Measurements from ENCODE around the gene ATF6. TPM values are rescaled to one million over a fixed set of nuclear protein-coding genes. Genes with fewer than 3 reads are reported as not detected.

Gene ATF6
- total RNA-seq, 2 experiments from 2014 or later: 10.2 to 13.9 TPM

DNA sequence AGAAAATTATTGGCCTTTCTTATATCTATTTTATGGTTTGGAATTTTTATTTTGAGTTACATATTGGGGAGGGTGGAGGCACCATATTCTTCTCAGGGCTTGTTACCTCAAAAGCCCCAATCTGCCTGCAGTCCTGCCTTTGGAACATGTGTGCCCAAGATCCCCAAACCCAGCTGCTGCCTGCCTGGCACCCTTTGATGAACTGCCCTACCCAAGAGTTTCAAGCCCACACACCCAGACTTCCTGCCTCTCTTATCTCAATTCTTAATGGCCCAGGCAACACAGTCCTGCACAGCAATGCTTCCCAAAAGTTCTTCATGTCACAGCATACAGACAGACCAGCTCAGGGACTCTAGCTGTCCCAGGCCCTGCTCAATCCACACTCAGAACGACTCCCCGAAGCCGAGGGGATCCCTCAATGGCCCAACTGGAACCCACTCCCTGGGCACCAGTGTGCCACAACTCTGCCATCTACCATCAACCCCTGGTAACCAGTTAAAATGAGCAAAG is 238.4 kb downstream of the ATF6 start:
- Histone ChIP-seq H2AFZ (ENCODE audit: low read length) (no peak overlapping the region), H3K9me2 (ENCODE audit: insufficient read depth, low read length) (no peaks in the 10 kb centered on the region), H3K4me3 (ENCODE audit: low read depth, low read length, poor library complexity, severe bottlenecking) (no peak overlapping the region), H3K36me3 (ENCODE audit: insufficient read depth, low read length) (no peaks in the 10 kb centered on the region), H3K27ac (ENCODE audit: low read depth, low read length, poor library complexity, severe bottlenecking) (no peak overlapping the region), H3K79me2 (ENCODE audit: insufficient read depth, low read depth, low read length) (no peaks in the 10 kb centered on the region), H3K4me2 (ENCODE audit: low read length) (no peak overlapping the region), H3K4me1 (ENCODE audit: insufficient read depth, low read length, poor library complexity, severe bottlenecking) (no peaks in the 10 kb centered on the region), H4K20me1 (ENCODE audit: insufficient read depth, low read length) (no peaks in the 10 kb centered on the region), H3K9me3 (ENCODE audit: low read length) (no peaks in the 10 kb centered on the region)
- CTCF ChIA-PET (ENCODE audit: unreplicated experiment): no interaction called here
- POLR2A ChIA-PET: no interaction called here
- BruUV-seq (replicated peaks): no TSS peak
- DNase-seq (ENCODE audit: low spot score): no peak
- intact Hi-C loops (cut with micrococcal nuclease; ENCODE audit: unreplicated experiment): no loop called here
- TF ChIP-seq, protein P1, sequence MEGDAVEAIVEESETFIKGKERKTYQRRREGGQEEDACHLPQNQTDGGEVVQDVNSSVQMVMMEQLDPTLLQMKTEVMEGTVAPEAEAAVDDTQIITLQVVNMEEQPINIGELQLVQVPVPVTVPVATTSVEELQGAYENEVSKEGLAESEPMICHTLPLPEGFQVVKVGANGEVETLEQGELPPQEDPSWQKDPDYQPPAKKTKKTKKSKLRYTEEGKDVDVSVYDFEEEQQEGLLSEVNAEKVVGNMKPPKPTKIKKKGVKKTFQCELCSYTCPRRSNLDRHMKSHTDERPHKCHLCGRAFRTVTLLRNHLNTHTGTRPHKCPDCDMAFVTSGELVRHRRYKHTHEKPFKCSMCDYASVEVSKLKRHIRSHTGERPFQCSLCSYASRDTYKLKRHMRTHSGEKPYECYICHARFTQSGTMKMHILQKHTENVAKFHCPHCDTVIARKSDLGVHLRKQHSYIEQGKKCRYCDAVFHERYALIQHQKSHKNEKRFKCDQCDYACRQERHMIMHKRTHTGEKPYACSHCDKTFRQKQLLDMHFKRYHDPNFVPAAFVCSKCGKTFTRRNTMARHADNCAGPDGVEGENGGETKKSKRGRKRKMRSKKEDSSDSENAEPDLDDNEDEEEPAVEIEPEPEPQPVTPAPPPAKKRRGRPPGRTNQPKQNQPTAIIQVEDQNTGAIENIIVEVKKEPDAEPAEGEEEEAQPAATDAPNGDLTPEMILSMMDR (conservative IDR thresholded peaks at IDR 0.05; ENCODE audit: low read length): no peak
- no peak for TF ChIP-seq EZH2phosphoT487 (IDR thresholded peaks at IDR 0.05; ENCODE audit: borderline replicate concordance, low read depth, low read length)

DNA sequence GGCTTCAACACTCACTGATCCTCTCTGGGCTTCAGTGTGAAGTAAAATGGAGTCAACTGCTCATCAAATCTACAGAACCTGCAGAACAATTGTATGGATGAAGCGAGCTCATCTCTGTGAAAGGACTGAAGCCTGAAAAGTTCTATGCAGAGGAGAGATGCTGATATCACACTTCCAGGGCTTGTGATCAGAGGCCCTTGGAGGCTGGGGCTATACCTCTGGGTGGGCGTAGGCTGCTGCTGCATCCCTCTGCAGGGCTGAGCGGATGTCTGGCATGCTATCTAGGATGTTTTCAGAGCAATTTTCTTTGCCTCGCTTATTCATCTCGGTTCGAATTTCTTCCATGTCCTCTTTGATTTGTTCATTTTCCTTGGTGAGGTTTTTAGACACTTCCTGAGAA is 240.0 kb downstream of the ATF6 start:
- Histone ChIP-seq H3K4me2 (ENCODE audit: low read length) (no peak overlapping the region), H4K20me1 (ENCODE audit: insufficient read depth, low read length) (no peaks in the 10 kb centered on the region), H2AFZ (ENCODE audit: low read length) (no peak overlapping the region), H3K79me2 (ENCODE audit: insufficient read depth, low read depth, low read length) (no peaks in the 10 kb centered on the region), H3K9me3 (ENCODE audit: low read length) (no peaks in the 10 kb centered on the region), H3K4me3 (ENCODE audit: low read depth, low read length, poor library complexity, severe bottlenecking) (no peak overlapping the region), H3K27ac (ENCODE audit: low read depth, low read length, poor library complexity, severe bottlenecking) (no peak overlapping the region), H3K4me1 (ENCODE audit: insufficient read depth, low read length, poor library complexity, severe bottlenecking) (no peaks in the 10 kb centered on the region), H3K9me2 (ENCODE audit: insufficient read depth, low read length) (no peaks in the 10 kb centered on the region), H3K36me3 (ENCODE audit: insufficient read depth, low read length) (no peaks in the 10 kb centered on the region)
- intact Hi-C loops (cut with micrococcal nuclease; ENCODE audit: unreplicated experiment): no loop called here
- DNase-seq (ENCODE audit: low spot score): no peak
- ChIA-PET CTCF (ENCODE audit: unreplicated experiment) (no interaction called here), POLR2A (interaction anchor here (0.6 kb wide), 1 partner anchor 14 kb away, joined by 6 read pairs; no protein-coding TSS in a partner anchor)
- no TSS peak for BruUV-seq (replicated peaks)
- TF ChIP-seq EZH2phosphoT487 (IDR thresholded peaks at IDR 0.05; ENCODE audit: borderline replicate concordance, low read depth, low read length): no peak
- TF ChIP-seq, protein P1 (conservative IDR thresholded peaks at IDR 0.05; ENCODE audit: low read length): no peak

DNA sequence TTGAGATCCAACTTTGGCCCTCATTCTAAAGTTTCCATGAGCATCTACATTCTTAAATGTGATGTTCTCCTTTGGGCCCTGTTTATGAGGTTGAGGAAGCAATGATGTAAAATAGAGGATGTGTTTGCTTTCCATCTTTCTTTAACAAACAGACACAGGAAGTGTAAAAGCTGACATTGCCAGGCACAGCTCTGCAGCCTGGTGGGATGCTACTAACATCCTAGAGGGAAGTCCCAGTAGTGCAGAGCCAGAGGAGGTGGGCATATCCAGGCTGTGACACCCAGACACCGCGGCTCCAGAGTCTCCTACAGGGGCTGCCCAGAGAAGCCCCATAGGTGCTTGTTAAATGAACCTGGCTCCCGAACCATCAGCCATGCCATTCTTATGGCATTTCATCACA is 241.3 kb downstream of the ATF6 start:
- Histone ChIP-seq H3K79me2 (ENCODE audit: insufficient read depth, low read depth, low read length) (no peaks in the 10 kb centered on the region), H3K4me2 (ENCODE audit: low read length) (no peak overlapping the region), H3K9me2 (ENCODE audit: insufficient read depth, low read length) (no peaks in the 10 kb centered on the region), H3K9me3 (ENCODE audit: low read length) (no peaks in the 10 kb centered on the region), H3K4me3 (ENCODE audit: low read depth, low read length, poor library complexity, severe bottlenecking) (no peak overlapping the region), H4K20me1 (ENCODE audit: insufficient read depth, low read length) (no peaks in the 10 kb centered on the region), H3K27ac (ENCODE audit: low read depth, low read length, poor library complexity, severe bottlenecking) (no peak overlapping the region), H3K4me1 (ENCODE audit: insufficient read depth, low read length, poor library complexity, severe bottlenecking) (no peaks in the 10 kb centered on the region), H2AFZ (ENCODE audit: low read length) (no peak overlapping the region), H3K36me3 (ENCODE audit: insufficient read depth, low read length) (no peaks in the 10 kb centered on the region)
- TF ChIP-seq, protein P1 (conservative IDR thresholded peaks at IDR 0.05; ENCODE audit: low read length): no peak
- no peak for TF ChIP-seq EZH2phosphoT487 (IDR thresholded peaks at IDR 0.05; ENCODE audit: borderline replicate concordance, low read depth, low read length)
- POLR2A ChIA-PET: no interaction called here
- intact Hi-C loops (cut with micrococcal nuclease; ENCODE audit: unreplicated experiment): no loop called here
- BruUV-seq (replicated peaks): no TSS peak
- CTCF ChIA-PET (ENCODE audit: unreplicated experiment): no interaction called here
- DNase-seq (ENCODE audit: low spot score): no peak
